ENCODE results near the gene FIGNL2. TPM values are rescaled to one million over a fixed set of nuclear protein-coding genes. Genes with fewer than 3 reads are reported as not detected.

Gene FIGNL2
- total RNA-seq, 1 experiment from 2014 or later, result 0.21 TPM

- DNase-seq (ENCODE audit: low spot score), result no peak
- BruUV-seq (replicated peaks), result no TSS peak
- peaks cover 7% of the 10 kb centered on the region for H3K27me3 ChIP-seq (replicated peaks; ENCODE audit: insufficient read depth, low read depth, low read length, poor library complexity)
Measured at GRCh38 chr12:51819736-51820525, 28.6 kb downstream of the FIGNL2 start.

GRCh38 chr12:51818566-51819300, 29.8 kb downstream of the FIGNL2 start:
- CTCF ChIA-PET, result no interaction called here

More at GRCh38 chr12:51819736-51820525, 28.6 kb downstream of the FIGNL2 start:
- TF ChIP-seq CTCF (conservative IDR thresholded peaks at IDR 0.05; ENCODE audit: low read depth, low read length) (no peak), EZH2 (IDR thresholded peaks at IDR 0.05; ENCODE audit: borderline replicate concordance, low read depth, low read length, poor library complexity, severe bottlenecking) (no peak)
- Histone ChIP-seq H3K27ac (ENCODE audit: low read depth, low read length, poor library complexity, severe bottlenecking) (no peak overlapping the region), H3K36me3 (ENCODE audit: insufficient read depth, low read length, poor library complexity, severe bottlenecking) (no peaks in the 10 kb centered on the region), H3K9me3 (ENCODE audit: low read depth, low read length, poor library complexity, severe bottlenecking) (no peaks in the 10 kb centered on the region), H3K4me1 (ENCODE audit: insufficient read depth, low read length, poor library complexity, severe bottlenecking) (no peaks in the 10 kb centered on the region), H3K4me3 (ENCODE audit: low read depth, low read length, poor library complexity, severe bottlenecking) (peak overlapping the region; percentile 71)
- ChIA-PET POLR2A (ENCODE audit: low non-redundant PET) (no interaction called here), CTCF (interaction anchor here (0.5 to 2.0 kb wide), 3 partner anchors 55 to 398 kb away, joined by 3 to 9 read pairs (median 4); no protein-coding TSS in a partner anchor)
- intact Hi-C loops (cut with micrococcal nuclease; ENCODE audit: unreplicated experiment), result loop anchor here (5.0 kb wide), 1 partner anchor 57 kb away; no protein-coding TSS in a partner anchor

GRCh38 chr12:51818086-51818485, 30.4 kb downstream of the FIGNL2 start:
- Histone ChIP-seq H3K4me3 (ENCODE audit: low read depth, low read length, poor library complexity, severe bottlenecking) (no peak overlapping the region), H3K9me3 (ENCODE audit: low read depth, low read length, poor library complexity, severe bottlenecking) (no peaks in the 10 kb centered on the region), H3K27me3 (replicated peaks; ENCODE audit: insufficient read depth, low read depth, low read length, poor library complexity) (peaks cover 13% of the 10 kb centered on the region), H3K4me1 (ENCODE audit: insufficient read depth, low read length, poor library complexity, severe bottlenecking) (peaks cover 5% of the 10 kb centered on the region), H3K36me3 (ENCODE audit: insufficient read depth, low read length, poor library complexity, severe bottlenecking) (no peaks in the 10 kb centered on the region), H3K27ac (ENCODE audit: low read depth, low read length, poor library complexity, severe bottlenecking) (no peak overlapping the region)
- CTCF ChIA-PET, result no interaction called here
- POLR2A ChIA-PET (ENCODE audit: low non-redundant PET), result no interaction called here
- intact Hi-C loops (cut with micrococcal nuclease; ENCODE audit: unreplicated experiment), result no loop called here
- TF ChIP-seq CTCF (conservative IDR thresholded peaks at IDR 0.05; ENCODE audit: low read depth, low read length), result no peak
- TF ChIP-seq EZH2 (IDR thresholded peaks at IDR 0.05; ENCODE audit: borderline replicate concordance, low read depth, low read length, poor library complexity, severe bottlenecking), result no peak
- no TSS peak for BruUV-seq (replicated peaks)
- DNase-seq (ENCODE audit: low spot score), result no peak

More at GRCh38 chr12:51818566-51819300, 29.8 kb downstream of the FIGNL2 start:
- POLR2A ChIA-PET (ENCODE audit: low non-redundant PET), result no interaction called here
- DNase-seq (ENCODE audit: low spot score), result no peak
- TF ChIP-seq CTCF (conservative IDR thresholded peaks at IDR 0.05; ENCODE audit: low read depth, low read length) (no peak), EZH2 (IDR thresholded peaks at IDR 0.05; ENCODE audit: borderline replicate concordance, low read depth, low read length, poor library complexity, severe bottlenecking) (no peak)
- H3K27me3 ChIP-seq (replicated peaks; ENCODE audit: insufficient read depth, low read depth, low read length, poor library complexity), result peaks cover 13% of the 10 kb centered on the region
- no peak overlapping the region for H3K4me3 ChIP-seq (ENCODE audit: low read depth, low read length, poor library complexity, severe bottlenecking)
- no peaks in the 10 kb centered on the region for H3K36me3 ChIP-seq (ENCODE audit: insufficient read depth, low read length, poor library complexity, severe bottlenecking)
- no peaks in the 10 kb centered on the region for H3K9me3 ChIP-seq (ENCODE audit: low read depth, low read length, poor library complexity, severe bottlenecking)
- H3K4me1 ChIP-seq (ENCODE audit: insufficient read depth, low read length, poor library complexity, severe bottlenecking), result peaks cover 3% of the 10 kb centered on the region
- no TSS peak for BruUV-seq (replicated peaks)
- intact Hi-C loops (cut with micrococcal nuclease; ENCODE audit: unreplicated experiment), result no loop called here
- H3K27ac ChIP-seq (ENCODE audit: low read depth, low read length, poor library complexity, severe bottlenecking), result no peak overlapping the region

Data from A673 (cell line).